Fibroblast of skin of left quadriceps (primary cell): ENCODE measurements around the gene INHA.

ENCODE experiments used
- DNase-seq, 2 experiments: peaks; one replicate each; pipeline ENCODE4 v3.0.0-alpha.2; 2013; ENCODE audit warnings: low read depth in 2 of 2

The INHA gene

GRCh38 chr2:219611866-219612576 lies 39.9 kb downstream of the INHA start:
- no peak for DNase-seq

GRCh38 chr2:219612577-219613286 lies 40.6 kb downstream of the INHA start:
- no peak for DNase-seq

- DNase-seq, result no peak
Measured at GRCh38 chr2:219613461-219614070, 41.5 kb downstream of the INHA start.

GRCh38 chr2:219614076-219614860 lies 42.2 kb downstream of the INHA start:
- no peak for DNase-seq

GRCh38 chr2:219615036-219615435 lies 42.9 kb downstream of the INHA start:
- DNase-seq, result no peak

- no peak for DNase-seq
Measured at GRCh38 chr2:219615894-219616293, 43.8 kb downstream of the INHA start.

GRCh38 chr2:219616550-219616949 lies 44.4 kb downstream of the INHA start:
- no peak for DNase-seq

GRCh38 chr2:219618733-219619122 lies 46.6 kb downstream of the INHA start:
- no peak for DNase-seq

GRCh38 chr2:219619235-219619634 lies 47.1 kb downstream of the INHA start:
- no peak for DNase-seq

- DNase-seq, result no peak
Measured at GRCh38 chr2:219620546-219620945, 48.4 kb downstream of the INHA start.

GRCh38 chr2:219621935-219622334 lies 49.8 kb downstream of the INHA start:
- no peak for DNase-seq

- no peak for DNase-seq
Measured at GRCh38 chr2:219622472-219622871, 50.4 kb downstream of the INHA start.

- DNase-seq, result no peak
Measured at GRCh38 chr2:219624565-219624964, 52.5 kb downstream of the INHA start.

GRCh38 chr2:219625179-219625578 lies 53.1 kb downstream of the INHA start:
- no peak for DNase-seq
